Natural killer cell treated with Interleukin-12 subunit alpha and Interleukin-12 subunit beta and Interleukin-15 and Interleukin-18, amount 100 ng/mL, for 72 hours (primary cell): ENCODE measurements around the gene FLRT3. TPM values are rescaled to one million over a fixed set of nuclear protein-coding genes. Genes with fewer than 3 reads are reported as not detected.

Experiments
- ATAC-seq, 2 donors: fragments of 150-1000 bp; cut with Tn5 transposase in 1 of 2; sonication (Bioruptor Pico), chemical (Tn5 transposase) in 1 of 2; 2 replicates each; pipeline ENCODE4 v1.10.0; 2021
- DNase-seq: peaks from one replicate; pipeline ENCODE4 v3.0.0; 2022; ENCODE audit warnings: low spot score
- H3K27ac Mint-ChIP-seq, 2 donors: 1 replicate in 1 of 2; 2 replicates in 1 of 2; pipeline ENCODE4 v1.8.0; 2022; ENCODE audit warnings: mixed read lengths in 2 of 2, mild to moderate bottlenecking in 1 of 2, moderate library complexity in 1 of 2
- H3K27me3 Mint-ChIP-seq, 2 donors: 1 replicate in 1 of 2; 2 replicates in 1 of 2; pipeline ENCODE4 v1.8.0; 2022; ENCODE audit warnings: mixed read lengths in 2 of 2
- H3K36me3 Mint-ChIP-seq: one replicate; pipeline ENCODE4 v1.8.0; 2022; ENCODE audit warnings: mixed read lengths
- H3K4me1 Mint-ChIP-seq, 2 donors: 1 replicate in 1 of 2; 2 replicates in 1 of 2; pipeline ENCODE4 v1.8.0; 2022; ENCODE audit warnings: low read depth in 2 of 2, mixed read lengths in 2 of 2, mild to moderate bottlenecking in 1 of 2
- H3K4me3 Mint-ChIP-seq: one replicate; pipeline ENCODE4 v1.8.0; 2022; ENCODE audit warnings: mixed read lengths
- H3K9me3 Mint-ChIP-seq: 2 replicates; pipeline ENCODE4 v1.8.0; 2022; ENCODE audit warnings: mixed read lengths
- total RNA-seq, 2 donors: library from RNA; stranded (reverse); gene quantifications; one replicate each; pipeline ENCODE4 v1.2.3, GENCODE V29; 2022

FLRT3 gene
- total RNA-seq, 2 donors from 2014 or later, result not detected

DNA sequence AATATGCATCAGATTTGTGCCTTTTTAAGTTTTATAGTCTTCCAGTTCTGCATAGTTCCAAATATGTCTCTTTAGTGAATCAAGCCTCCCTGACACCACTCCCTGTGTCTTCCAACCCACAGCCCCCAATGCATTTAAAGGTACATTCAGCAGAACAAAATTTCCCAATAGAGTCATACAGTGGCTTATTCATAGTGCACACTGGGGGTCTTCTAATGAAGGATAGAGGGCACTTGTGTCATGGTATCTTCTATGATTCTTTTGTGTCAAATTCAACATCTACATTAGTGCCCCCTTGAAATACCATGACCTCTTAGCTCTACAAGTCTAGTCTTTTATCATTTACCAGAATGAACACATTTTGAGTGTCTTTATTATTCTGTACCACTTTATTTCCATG is 33.8 kb downstream of the FLRT3 start:
- no peak for ATAC-seq
- H3K36me3 Mint-ChIP-seq, result peaks cover 10% of the 10 kb centered on the region
- no peak overlapping the region for H3K27ac Mint-ChIP-seq
- no peak overlapping the region for H3K4me3 Mint-ChIP-seq
- no peaks in the 10 kb centered on the region for H3K27me3 Mint-ChIP-seq
- no peak for DNase-seq
- no peaks in the 10 kb centered on the region for H3K4me1 Mint-ChIP-seq
- H3K9me3 Mint-ChIP-seq, result peaks cover 26% of the 10 kb centered on the region

DNA sequence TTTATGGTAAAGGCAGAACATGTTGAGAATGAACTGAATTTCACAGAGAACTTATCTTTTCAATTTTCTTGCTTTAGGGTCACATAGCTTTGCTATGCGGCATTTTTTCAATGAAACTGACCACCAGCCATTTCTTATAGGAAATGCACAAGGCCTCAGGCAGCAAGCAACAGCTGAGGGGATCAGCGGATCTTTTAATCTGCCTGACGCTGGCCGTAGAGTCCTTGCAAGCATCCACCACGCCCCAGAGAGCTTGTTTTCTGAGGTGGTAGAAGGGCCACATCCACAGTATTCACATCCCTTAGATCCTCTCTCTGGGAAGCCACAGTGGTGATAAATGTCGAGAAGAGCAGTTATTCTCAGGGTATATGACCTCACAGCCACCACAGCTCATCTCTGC is 34.3 kb downstream of the FLRT3 start:
- no peak for DNase-seq
- ATAC-seq, result no peak
- Mint-ChIP-seq H3K27me3 (no peaks in the 10 kb centered on the region), H3K4me3 (no peak overlapping the region), H3K27ac (no peak overlapping the region), H3K9me3 (peaks cover 26% of the 10 kb centered on the region), H3K36me3 (peaks cover 10% of the 10 kb centered on the region), H3K4me1 (no peaks in the 10 kb centered on the region)

- ATAC-seq (no peak), DNase-seq (no peak)
- Mint-ChIP-seq H3K27me3 (no peaks in the 10 kb centered on the region), H3K27ac (no peak overlapping the region), H3K4me1 (no peaks in the 10 kb centered on the region), H3K4me3 (no peak overlapping the region), H3K36me3 (peaks cover 4% of the 10 kb centered on the region), H3K9me3 (peaks cover 24% of the 10 kb centered on the region)
Observed at GRCh38 chr20:14299831-14300230, 37.6 kb downstream of the FLRT3 start.

DNA sequence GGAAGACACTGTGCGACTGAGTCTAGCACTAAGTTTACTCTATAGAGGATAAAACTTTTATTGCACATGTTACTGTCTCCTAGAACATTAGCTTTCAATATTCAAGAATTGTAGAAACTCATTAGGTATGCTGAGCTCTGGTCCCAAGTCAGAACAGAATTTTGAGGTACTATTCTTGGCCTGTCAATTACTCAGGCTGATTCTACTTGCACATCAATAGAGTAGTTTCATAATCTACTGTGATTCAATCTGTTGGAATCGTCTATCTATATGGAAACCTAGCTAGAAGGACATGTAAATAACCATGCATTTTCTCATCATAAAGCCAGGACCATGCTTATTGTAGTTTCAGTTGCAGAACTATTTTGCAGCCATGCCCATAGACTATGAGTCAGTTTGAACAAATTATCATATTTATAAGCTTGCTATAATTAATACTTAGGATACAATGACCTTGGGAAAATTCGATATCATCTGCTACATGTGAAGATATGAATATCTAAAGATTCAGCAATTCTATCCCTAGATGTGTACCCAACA is 41.6 kb downstream of the FLRT3 start:
- no peaks in the 10 kb centered on the region for H3K36me3 Mint-ChIP-seq
- no peak overlapping the region for H3K27ac Mint-ChIP-seq
- ATAC-seq (no peak), DNase-seq (no peak)
- no peaks in the 10 kb centered on the region for H3K27me3 Mint-ChIP-seq
- peaks cover 17% of the 10 kb centered on the region for H3K9me3 Mint-ChIP-seq
- no peak overlapping the region for H3K4me3 Mint-ChIP-seq
- no peaks in the 10 kb centered on the region for H3K4me1 Mint-ChIP-seq

DNA sequence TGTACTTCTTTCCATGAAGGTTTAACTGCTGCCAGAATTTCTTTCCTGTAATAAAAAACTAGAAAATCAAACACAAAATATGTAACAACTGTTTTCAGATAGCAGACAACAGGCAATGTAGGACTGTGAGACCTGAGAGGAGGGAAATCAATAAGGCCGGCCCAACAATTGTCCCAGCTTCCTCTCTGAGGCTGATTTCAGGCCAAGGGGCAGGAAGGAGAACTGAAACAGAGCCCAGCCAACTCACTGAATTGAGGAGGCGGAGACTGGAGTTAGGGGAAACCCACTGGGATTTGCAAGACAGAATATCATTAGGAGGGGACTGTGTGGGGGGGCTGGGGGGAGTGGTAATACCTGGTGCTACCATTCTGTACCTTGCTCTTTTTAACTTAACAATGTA is 42.2 kb downstream of the FLRT3 start:
- peaks cover 17% of the 10 kb centered on the region for H3K9me3 Mint-ChIP-seq
- ATAC-seq (no peak), DNase-seq (no peak)
- H3K27me3 Mint-ChIP-seq, result no peaks in the 10 kb centered on the region
- no peak overlapping the region for H3K4me3 Mint-ChIP-seq
- H3K36me3 Mint-ChIP-seq, result no peaks in the 10 kb centered on the region
- no peaks in the 10 kb centered on the region for H3K4me1 Mint-ChIP-seq
- no peak overlapping the region for H3K27ac Mint-ChIP-seq

DNA sequence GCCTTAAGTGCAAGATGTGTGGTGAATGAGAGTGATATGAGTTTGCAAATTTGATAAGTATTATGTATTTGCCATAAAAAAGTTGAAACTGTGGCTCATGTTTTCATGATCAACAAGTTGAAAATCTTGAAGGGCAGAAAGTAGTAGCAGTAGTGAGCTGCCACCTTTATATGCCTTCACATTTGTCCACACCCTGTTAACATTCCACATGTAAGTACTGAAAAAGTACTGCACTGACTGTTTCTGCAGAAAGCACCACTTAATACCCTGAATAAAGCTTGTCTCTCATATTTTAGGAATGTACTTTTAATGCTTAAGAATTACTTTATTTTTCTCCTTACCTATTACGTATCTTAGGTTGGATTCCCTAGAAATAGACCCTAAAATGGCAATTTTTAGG is 45.9 kb downstream of the FLRT3 start:
- H3K36me3 Mint-ChIP-seq, result no peaks in the 10 kb centered on the region
- H3K27ac Mint-ChIP-seq, result no peak overlapping the region

DNA sequence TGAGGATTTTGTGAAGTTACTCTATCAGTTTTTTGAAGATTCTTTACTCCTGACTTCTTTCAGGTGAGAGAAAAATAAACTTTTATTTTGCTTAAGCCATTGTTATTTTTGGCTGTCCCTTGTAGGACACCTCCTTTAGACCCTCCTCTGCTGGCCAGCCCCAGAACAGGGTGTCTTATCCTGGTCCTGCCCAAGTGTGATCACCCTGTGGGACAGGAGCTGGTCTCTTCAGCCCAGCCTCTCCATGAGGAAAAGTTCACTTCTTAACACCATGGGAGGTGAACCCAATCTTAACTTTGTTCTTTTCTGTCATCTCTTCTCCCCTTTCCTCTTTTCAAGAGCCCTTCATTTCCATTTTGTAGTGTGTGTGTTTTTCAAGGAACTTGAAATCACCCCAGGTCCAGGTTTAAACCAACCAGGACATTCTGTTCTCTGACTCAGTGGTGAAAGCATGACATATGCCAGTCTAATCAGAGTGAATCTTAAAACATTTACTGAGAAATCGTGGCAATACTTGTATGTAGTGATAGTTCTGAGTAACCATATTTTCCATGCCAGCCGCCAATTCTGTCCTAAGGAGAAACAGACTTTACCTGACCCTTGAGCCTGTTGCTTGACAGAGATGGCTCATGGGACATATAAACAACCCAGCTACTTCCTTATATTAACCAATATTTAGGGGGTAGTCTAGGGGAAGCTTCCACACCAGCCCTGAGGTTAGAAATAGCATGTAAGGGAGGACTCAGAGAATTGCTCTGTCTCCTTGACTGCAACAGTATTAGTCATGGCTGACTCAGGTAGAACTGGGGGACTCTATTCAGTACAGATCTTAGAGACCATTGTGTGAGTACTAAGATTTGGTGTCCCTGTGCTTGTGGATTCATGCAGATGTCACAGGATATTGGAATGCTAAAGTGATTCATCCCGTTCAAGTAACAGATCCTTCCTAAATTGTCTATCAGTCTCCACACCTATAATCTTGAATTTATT is 48.8 kb downstream of the FLRT3 start:
- H3K27me3 Mint-ChIP-seq, result no peaks in the 10 kb centered on the region
- H3K4me3 Mint-ChIP-seq, result no peak overlapping the region
- DNase-seq, result no peak
- H3K27ac Mint-ChIP-seq, result no peak overlapping the region
- no peaks in the 10 kb centered on the region for H3K4me1 Mint-ChIP-seq
- no peak for ATAC-seq
- no peaks in the 10 kb centered on the region for H3K36me3 Mint-ChIP-seq
- H3K9me3 Mint-ChIP-seq, result peaks cover 8% of the 10 kb centered on the region

More for the DNA sequence above, 45.9 kb downstream of the FLRT3 start:
- Mint-ChIP-seq H3K4me3 (no peak overlapping the region), H3K9me3 (peaks cover 11% of the 10 kb centered on the region), H3K27me3 (no peaks in the 10 kb centered on the region), H3K4me1 (no peaks in the 10 kb centered on the region)
- DNase-seq (no peak), ATAC-seq (no peak)

- Mint-ChIP-seq H3K4me1 (no peaks in the 10 kb centered on the region), H3K27me3 (no peaks in the 10 kb centered on the region), H3K4me3 (no peak overlapping the region), H3K36me3 (no peaks in the 10 kb centered on the region), H3K27ac (no peak overlapping the region), H3K9me3 (peaks cover 3% of the 10 kb centered on the region)
- DNase-seq (no peak), ATAC-seq (no peak)
Observed at GRCh38 chr20:14284443-14284842, 53.0 kb downstream of the FLRT3 start.

- no peaks in the 10 kb centered on the region for H3K36me3 Mint-ChIP-seq
- ATAC-seq (no peak), DNase-seq (no peak)
- H3K27ac Mint-ChIP-seq, result no peak overlapping the region
- H3K9me3 Mint-ChIP-seq, result no peaks in the 10 kb centered on the region
- H3K27me3 Mint-ChIP-seq, result no peaks in the 10 kb centered on the region
- H3K4me1 Mint-ChIP-seq, result no peaks in the 10 kb centered on the region
- no peak overlapping the region for H3K4me3 Mint-ChIP-seq
Observed at GRCh38 chr20:14282140-14282539, 55.3 kb downstream of the FLRT3 start.
